Activated CD8-positive, alpha-beta T cell treated with anti-CD3 and anti-CD28 coated beads for 36 hours (primary cell): ENCODE measurements around the gene GPR161. TPM values are rescaled to one million over a fixed set of nuclear protein-coding genes. Genes with fewer than 3 reads are reported as not detected.
A peak's percentile ranks its signal among the peaks of the same experiment; 100 is the strongest.

Experiments used
- ATAC-seq: fragments of 200-7000 bp; cut with Tn5 transposase; one replicate; pipeline ENCODE4 v1.10.0; 2021; ENCODE audit warnings: mild to moderate bottlenecking, moderate library complexity
- CTCF ChIA-PET: fragments of 350-600 bp; sonication (Branson Sonifier 250); formaldehyde crosslinking; loops from one replicate; lab custom pipeline; 2021; ENCODE audit warnings: antibody characterized with exemption; lab: Charles Lee
- POLR2A ChIA-PET: fragments of 350-600 bp; sonication (Branson Sonifier 250); formaldehyde crosslinking; loops from one replicate; lab custom pipeline; 2021; ENCODE audit warnings: antibody characterized with exemption; lab: Charles Lee
- DNase-seq: peaks from one replicate; pipeline ENCODE4 v3.0.0-alpha.2; 2020
- H3K27ac Mint-ChIP-seq: one replicate; pipeline ENCODE4 v1.8.0; 2021; ENCODE audit warnings: mild to moderate bottlenecking, mixed read lengths
- H3K27me3 Mint-ChIP-seq: one replicate; pipeline ENCODE4 v1.8.0; 2021; ENCODE audit warnings: mixed read lengths
- H3K36me3 Mint-ChIP-seq: one replicate; pipeline ENCODE4 v1.8.0; 2021; ENCODE audit warnings: low read depth, mixed read lengths
- H3K4me1 Mint-ChIP-seq: one replicate; pipeline ENCODE4 v1.8.0; 2021; ENCODE audit warnings: low read depth, mixed read lengths
- H3K4me3 Mint-ChIP-seq: one replicate; pipeline ENCODE4 v1.8.0; 2021; ENCODE audit warnings: mild to moderate bottlenecking, moderate library complexity, mixed read lengths
- H3K9me3 Mint-ChIP-seq: one replicate; pipeline ENCODE4 v1.8.0; 2021; ENCODE audit warnings: mixed read lengths
- CTCF ChIP-seq: fragments of 200-600 bp; IDR thresholded peaks from one replicate; pipeline ENCODE4 v1.8.0; 2022; ENCODE audit warnings: antibody characterized with exemption, mild to moderate bottlenecking
- intact Hi-C: fragments of 100-400 bp; cut with micrococcal nuclease; formaldehyde crosslinking; loops from one replicate; pipeline ENCODE4 v1.10.0; 2022
- total RNA-seq, 2 experiments: library from RNA; stranded (reverse); gene quantifications; one replicate each; pipeline ENCODE4 v1.2.3, GENCODE V29; 2021

The GPR161 gene
- total RNA-seq, 2 experiments from 2014 or later, result 0.16 to 0.20 TPM

DNA sequence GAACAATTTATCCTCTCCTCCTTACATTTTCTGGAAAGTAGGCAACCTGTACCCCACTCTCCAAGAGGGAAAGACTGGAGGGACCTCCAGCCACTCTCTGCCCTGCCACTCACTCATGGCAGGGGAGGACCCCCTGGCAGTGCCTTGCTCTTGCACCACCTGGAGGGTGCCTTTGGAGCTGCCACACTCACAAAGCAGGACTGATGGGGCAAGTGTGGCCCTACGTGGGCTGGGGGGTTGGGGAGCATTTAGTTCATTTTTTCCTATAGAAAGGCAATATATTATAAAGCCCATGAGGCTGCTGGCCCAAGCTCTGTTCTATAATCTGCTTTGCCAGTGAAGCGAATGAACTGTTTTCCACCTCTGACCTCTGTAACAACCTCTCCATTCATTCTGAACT, 50.3 kb downstream of the GPR161 start:
- Mint-ChIP-seq H3K9me3 (no peaks in the 10 kb centered on the region), H3K4me1 (no peaks in the 10 kb centered on the region), H3K36me3 (no peaks in the 10 kb centered on the region), H3K27ac (no peak overlapping the region), H3K4me3 (no peak overlapping the region), H3K27me3 (peaks cover 2% of the 10 kb centered on the region)
- TF ChIP-seq CTCF, result no peak
- POLR2A ChIA-PET, result no interaction called here
- no peak for ATAC-seq
- intact Hi-C loops, result loop anchor here (10.0 kb wide), 1 partner anchor 372 kb away; no protein-coding TSS in a partner anchor
- no peak for DNase-seq
- CTCF ChIA-PET, result interaction anchor here (1.1 to 5.1 kb wide), 6 partner anchors 10 to 152 kb away, joined by 3 to 105 read pairs (median 4); no protein-coding TSS in a partner anchor

GRCh38 chr1:168085401-168085872, 51.3 kb downstream of the GPR161 start:
- ChIA-PET CTCF (interaction anchor here (0.7 to 5.1 kb wide), 15 partner anchors 9 to 283 kb away, joined by 3 to 105 read pairs (median 4); partner anchors contain the start of gene GPR161), POLR2A (interaction anchor here (0.8 kb wide), 1 partner anchor 15 kb away, joined by 4 read pairs; no protein-coding TSS in a partner anchor)
- ATAC-seq, result no peak
- peaks cover 2% of the 10 kb centered on the region for H3K27me3 Mint-ChIP-seq
- H3K4me3 Mint-ChIP-seq, result no peak overlapping the region
- H3K9me3 Mint-ChIP-seq, result no peaks in the 10 kb centered on the region
- H3K27ac Mint-ChIP-seq, result no peak overlapping the region
- no peaks in the 10 kb centered on the region for H3K4me1 Mint-ChIP-seq
- TF ChIP-seq CTCF, result no peak
- intact Hi-C loops, result loop anchor here (10.0 kb wide), 1 partner anchor 371 kb away; no protein-coding TSS in a partner anchor
- H3K36me3 Mint-ChIP-seq, result no peaks in the 10 kb centered on the region
- no peak for DNase-seq

- peak; percentile 96 for TF ChIP-seq CTCF
- ChIA-PET CTCF (interaction anchor here (0.6 to 5.1 kb wide), 27 partner anchors 8 to 282 kb away, joined by 3 to 105 read pairs (median 4); partner anchors contain the start of genes ADCY10 and GPR161), POLR2A (interaction anchor here (0.8 to 1.5 kb wide), 2 partner anchors 7 to 14 kb away, joined by 4 read pairs; no protein-coding TSS in a partner anchor)
- DNase-seq, result peak; percentile 79
- H3K27ac Mint-ChIP-seq, result no peak overlapping the region
- no peaks in the 10 kb centered on the region for H3K36me3 Mint-ChIP-seq
- no peaks in the 10 kb centered on the region for H3K9me3 Mint-ChIP-seq
- ATAC-seq, result peak; percentile 69
- no peak overlapping the region for H3K4me3 Mint-ChIP-seq
- peaks cover 2% of the 10 kb centered on the region for H3K27me3 Mint-ChIP-seq
- H3K4me1 Mint-ChIP-seq, result no peaks in the 10 kb centered on the region
- intact Hi-C loops, result loop anchor here (5.0 to 10.0 kb wide), 3 partner anchors 147 to 370 kb away; partner anchors contain the start of genes DCAF6 and MPC2
These were observed 52.1 kb downstream of the GPR161 start for GRCh38 chr1:168084396-168085231.

DNA sequence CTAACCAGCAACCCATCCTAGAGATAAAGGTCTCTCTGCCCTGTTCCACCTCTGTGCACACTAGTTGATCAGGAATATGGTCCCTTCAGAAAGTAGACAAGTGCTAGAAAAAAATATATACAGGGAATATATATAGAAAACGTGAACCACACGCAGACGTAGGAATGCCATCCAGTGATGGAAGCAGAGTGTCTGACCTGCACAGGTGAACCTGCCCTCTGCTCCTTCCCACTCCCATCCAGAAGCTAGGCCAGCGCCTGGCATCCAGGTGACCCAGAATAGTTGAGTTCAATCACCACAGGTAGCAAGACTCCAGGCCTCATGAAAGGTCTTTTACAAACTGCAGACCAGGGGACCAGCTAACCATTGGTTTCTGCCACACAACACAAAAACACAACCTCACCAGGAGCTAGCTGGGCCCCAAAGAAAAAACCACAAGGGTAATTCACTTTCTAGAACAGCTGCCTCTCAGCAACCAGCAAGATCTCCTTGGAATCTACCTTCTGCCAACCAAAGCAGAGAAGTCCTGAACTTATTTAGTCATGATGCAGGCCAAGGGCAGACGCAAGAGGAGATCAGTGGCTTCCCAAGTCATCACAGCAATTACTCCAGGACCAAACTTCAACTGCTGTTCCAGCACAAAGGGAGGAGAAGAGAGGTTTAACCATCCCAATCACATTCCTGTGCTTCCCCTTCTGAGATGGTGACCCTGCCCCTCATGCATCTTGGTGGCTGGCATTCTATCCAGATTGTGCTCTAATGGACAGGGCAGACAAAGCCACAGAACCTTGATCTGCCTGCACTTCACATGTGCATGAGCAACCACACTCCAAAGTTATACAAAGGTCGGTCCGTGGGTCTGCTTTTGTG, 53.0 kb downstream of the GPR161 start:
- ChIA-PET CTCF (interaction anchor here (0.6 to 5.1 kb wide), 27 partner anchors 8 to 259 kb away, joined by 3 to 105 read pairs (median 4); partner anchors contain the start of genes ADCY10, DCAF6, GPR161 and MPC2), POLR2A (interaction anchor here (1.5 kb wide), 1 partner anchor 8 kb away, joined by 4 read pairs; no protein-coding TSS in a partner anchor)
- DNase-seq (no peak), ATAC-seq (no peak)
- peaks cover 2% of the 10 kb centered on the region for H3K27me3 Mint-ChIP-seq
- no peaks in the 10 kb centered on the region for H3K36me3 Mint-ChIP-seq
- intact Hi-C loops, result loop anchor here (5.0 to 10.0 kb wide), 3 partner anchors 146 to 369 kb away; partner anchors contain the start of genes DCAF6 and MPC2
- no peaks in the 10 kb centered on the region for H3K4me1 Mint-ChIP-seq
- TF ChIP-seq CTCF, result no peak
- no peak overlapping the region for H3K4me3 Mint-ChIP-seq
- H3K9me3 Mint-ChIP-seq, result no peaks in the 10 kb centered on the region
- no peak overlapping the region for H3K27ac Mint-ChIP-seq
